GM23338 (cell line): ENCODE results near the gene TFIP11. TPM values are rescaled to one million over a fixed set of nuclear protein-coding genes. Genes with fewer than 3 reads are reported as not detected.

Experiments used
- ATAC-seq: fragments of 200-7000 bp; cut with Tn5 transposase; 3 replicates; pipeline ENCODE4 v1.9.1; 2020
- DNase-seq: peaks from one replicate; pipeline ENCODE4 v3.0.0-alpha.2; 2015; ENCODE audit warnings: low spot score
- H2AFZ ChIP-seq: fragments of 200-600 bp; sonication (generic); 2 replicates; pipeline ENCODE4 v1.8.0; 2016; ENCODE audit warnings: antibody characterized with exemption, mild to moderate bottlenecking, moderate library complexity
- H3F3A ChIP-seq: fragments of 200-600 bp; sonication (generic); replicated peaks from 2 replicates; pipeline ENCODE4 v1.8.0; 2017; ENCODE audit warnings: antibody characterized with exemption, mixed run types, low read depth
- H3K27ac ChIP-seq: fragments of 200-600 bp; sonication (generic); 2 replicates; pipeline ENCODE4 v1.6.1; 2016; ENCODE audit warnings: low read depth
- H3K27me3 ChIP-seq: fragments of 200-600 bp; sonication (generic); 2 replicates; pipeline ENCODE4 v1.8.0; 2016; ENCODE audit warnings: mild to moderate bottlenecking, mixed run types, moderate library complexity; ENCODE audit not compliant: insufficient read depth
- H3K36me3 ChIP-seq: fragments of 200-600 bp; sonication (generic); 2 replicates; pipeline ENCODE4 v1.8.0; 2016; ENCODE audit warnings: mild to moderate bottlenecking; ENCODE audit not compliant: insufficient read depth
- H3K4me1 ChIP-seq: fragments of 200-600 bp; sonication (generic); 2 replicates; pipeline ENCODE4 v1.8.0; 2016; ENCODE audit warnings: mild to moderate bottlenecking, moderate library complexity; ENCODE audit not compliant: insufficient read depth
- H3K4me2 ChIP-seq: fragments of 200-600 bp; sonication (generic); 2 replicates; pipeline ENCODE4 v1.7.1; 2017; ENCODE audit warnings: mixed run types
- H3K4me3 ChIP-seq: fragments of 200-600 bp; sonication (generic); 2 replicates; pipeline ENCODE4 v1.6.1; 2016; ENCODE audit warnings: mixed run types
- H3K79me2 ChIP-seq: fragments of 200-600 bp; sonication (generic); replicated peaks from 2 replicates; pipeline ENCODE4 v1.8.0; 2017; ENCODE audit warnings: mild to moderate bottlenecking; ENCODE audit not compliant: insufficient read depth
- H3K9me2 ChIP-seq: fragments of 200-600 bp; sonication (generic); 2 replicates; pipeline ENCODE4 v1.8.0; 2017; ENCODE audit not compliant: insufficient read depth
- H4K20me1 ChIP-seq: fragments of 200-600 bp; sonication (generic); replicated peaks from 2 replicates; pipeline ENCODE4 v1.8.0; 2017; ENCODE audit warnings: mild to moderate bottlenecking; ENCODE audit not compliant: insufficient read depth
- H3K27ac Mint-ChIP-seq: 2 replicates; pipeline ENCODE4 v1.8.0; 2020; ENCODE audit warnings: inconsistent platforms, mild to moderate bottlenecking, moderate library complexity, mixed read lengths
- H3K27me3 Mint-ChIP-seq: 3 replicates; pipeline ENCODE4 v1.8.0; 2022; ENCODE audit warnings: low read depth, mild to moderate bottlenecking, moderate library complexity, mixed read lengths, inconsistent platforms; ENCODE audit not compliant: insufficient read depth, poor library complexity
- H3K36me3 Mint-ChIP-seq: 3 replicates; pipeline ENCODE4 v1.8.0; 2021; ENCODE audit warnings: low read depth, mild to moderate bottlenecking, inconsistent platforms, moderate library complexity, mixed read lengths
- H3K4me1 Mint-ChIP-seq: 3 replicates; pipeline ENCODE4 v1.8.0; 2020; ENCODE audit warnings: mild to moderate bottlenecking, inconsistent platforms, mixed read lengths
- H3K4me3 Mint-ChIP-seq: 3 replicates; pipeline ENCODE4 v1.8.0; 2021; ENCODE audit warnings: moderate library complexity, mild to moderate bottlenecking, inconsistent platforms, mixed read lengths
- H3K9me3 Mint-ChIP-seq: 3 replicates; pipeline ENCODE4 v1.8.0; 2020; ENCODE audit warnings: moderate library complexity, mild to moderate bottlenecking, inconsistent platforms, mixed read lengths
- CREB1 ChIP-seq: fragments of 250-450 bp; sonication (Bioruptor Pico); IDR thresholded peaks from 2 replicates; pipeline ENCODE4 v1.5.0; 2020; ENCODE audit warnings: low read depth, mild to moderate bottlenecking, moderate library complexity
- EZH2 ChIP-seq: fragments of 200-600 bp; sonication (generic); IDR thresholded peaks from one replicate; pipeline ENCODE4 v1.8.0; 2017; ENCODE audit warnings: antibody characterized with exemption, mild to moderate bottlenecking, low read depth; ENCODE audit not compliant: unreplicated experiment
- EZH2phosphoT487 ChIP-seq: fragments of 200-600 bp; sonication (generic); IDR thresholded peaks from one replicate; pipeline ENCODE4 v1.8.1; 2018; ENCODE audit warnings: antibody characterized with exemption; ENCODE audit not compliant: unreplicated experiment
- JUNB ChIP-seq: IDR thresholded peaks from one replicate; pipeline ENCODE4 v1.6.1; 2016; ENCODE audit warnings: antibody characterized with exemption; ENCODE audit not compliant: unreplicated experiment
- NANOG ChIP-seq: IDR thresholded peaks from 2 replicates; pipeline ENCODE4 v1.6.1; 2016; ENCODE audit warnings: antibody characterized with exemption, borderline replicate concordance
- POLR2AphosphoS5 ChIP-seq: IDR thresholded peaks from 2 replicates; pipeline ENCODE4 v1.6.1; 2016; ENCODE audit warnings: antibody characterized with exemption, low read depth
- STAT1 ChIP-seq: IDR thresholded peaks from one replicate; pipeline ENCODE4 v1.6.1; 2016; ENCODE audit warnings: antibody characterized with exemption; ENCODE audit not compliant: unreplicated experiment
- ZNF114 ChIP-seq: fragments of 250-450 bp; sonication (Bioruptor Pico); IDR thresholded peaks from 2 replicates; pipeline ENCODE4 v1.5.0; 2020; ENCODE audit warnings: mild to moderate bottlenecking, moderate library complexity
- ZNF331 ChIP-seq: fragments of 250-450 bp; sonication (Bioruptor Pico); IDR thresholded peaks from 2 replicates; pipeline ENCODE4 v1.5.0; 2020; ENCODE audit warnings: low read depth, mild to moderate bottlenecking, moderate library complexity
- polyA plus RNA-seq: library from polyadenylated mRNA; unstranded; fragments of >200 nt; fragmentation: Nextera tagmentation; extraction: Ambion mirVana; gene quantifications from 2 replicates; pipeline ENCODE4 v1.2.1, GENCODE V29; 2016
- total RNA-seq: library from RNA; depleted of rRNA; stranded (reverse); fragments of >200 nt; shearing (Covaris generic); gene quantifications from 2 replicates; pipeline ENCODE4 v1.2.3, GENCODE V29; 2014
- TF ChIP-seq, protein P1 (sequence below): fragments of 250-450 bp; sonication (Bioruptor Pico); IDR thresholded peaks from 2 replicates; pipeline ENCODE4 v1.5.0; 2020; ENCODE audit warnings: mild to moderate bottlenecking, moderate library complexity
- TF ChIP-seq, protein P2 (sequence below): IDR thresholded peaks from one replicate; pipeline ENCODE4 v1.6.1; 2018; ENCODE audit warnings: antibody characterized with exemption; ENCODE audit not compliant: unreplicated experiment

TFIP11 gene
- total and polyA plus RNA-seq, 2 experiments from 2014 or later = 17.1 to 26.2 TPM

GRCh38 chr22:26544489-26544888, 32.2 kb upstream of the TFIP11 start:
- H3K79me2 ChIP-seq = peaks cover 62% of the 10 kb centered on the region
- H3K36me3 ChIP-seq = 0 out of 2 replicates have a peak, but pooled peaks cover 10% of the 10 kb centered on the region
- ATAC-seq (no peak), DNase-seq (no peak)
- H3K9me2 ChIP-seq = no peaks in the 10 kb centered on the region
- no peak overlapping the region for H3K4me2 ChIP-seq
- Mint-ChIP-seq H3K36me3 (peaks cover 29% of the 10 kb centered on the region), H3K4me1 (peaks cover 16% of the 10 kb centered on the region), H3K9me3 (no peaks in the 10 kb centered on the region), H3K4me3 (no peak overlapping the region), H3K27ac (no peak overlapping the region), H3K27me3 (peaks cover 10% of the 10 kb centered on the region)
- 0 out of 2 replicates have a peak overlapping the region, but pooled peaks have one; percentile 55 for H3K27ac ChIP-seq
- peaks cover 16% of the 10 kb centered on the region for H3K4me1 ChIP-seq
- no peak overlapping the region for H3K4me3 ChIP-seq
- H3F3A ChIP-seq = 0 out of 2 replicates have a peak, but pooled peaks cover 17% of the 10 kb centered on the region
- TF ChIP-seq, protein P1, sequence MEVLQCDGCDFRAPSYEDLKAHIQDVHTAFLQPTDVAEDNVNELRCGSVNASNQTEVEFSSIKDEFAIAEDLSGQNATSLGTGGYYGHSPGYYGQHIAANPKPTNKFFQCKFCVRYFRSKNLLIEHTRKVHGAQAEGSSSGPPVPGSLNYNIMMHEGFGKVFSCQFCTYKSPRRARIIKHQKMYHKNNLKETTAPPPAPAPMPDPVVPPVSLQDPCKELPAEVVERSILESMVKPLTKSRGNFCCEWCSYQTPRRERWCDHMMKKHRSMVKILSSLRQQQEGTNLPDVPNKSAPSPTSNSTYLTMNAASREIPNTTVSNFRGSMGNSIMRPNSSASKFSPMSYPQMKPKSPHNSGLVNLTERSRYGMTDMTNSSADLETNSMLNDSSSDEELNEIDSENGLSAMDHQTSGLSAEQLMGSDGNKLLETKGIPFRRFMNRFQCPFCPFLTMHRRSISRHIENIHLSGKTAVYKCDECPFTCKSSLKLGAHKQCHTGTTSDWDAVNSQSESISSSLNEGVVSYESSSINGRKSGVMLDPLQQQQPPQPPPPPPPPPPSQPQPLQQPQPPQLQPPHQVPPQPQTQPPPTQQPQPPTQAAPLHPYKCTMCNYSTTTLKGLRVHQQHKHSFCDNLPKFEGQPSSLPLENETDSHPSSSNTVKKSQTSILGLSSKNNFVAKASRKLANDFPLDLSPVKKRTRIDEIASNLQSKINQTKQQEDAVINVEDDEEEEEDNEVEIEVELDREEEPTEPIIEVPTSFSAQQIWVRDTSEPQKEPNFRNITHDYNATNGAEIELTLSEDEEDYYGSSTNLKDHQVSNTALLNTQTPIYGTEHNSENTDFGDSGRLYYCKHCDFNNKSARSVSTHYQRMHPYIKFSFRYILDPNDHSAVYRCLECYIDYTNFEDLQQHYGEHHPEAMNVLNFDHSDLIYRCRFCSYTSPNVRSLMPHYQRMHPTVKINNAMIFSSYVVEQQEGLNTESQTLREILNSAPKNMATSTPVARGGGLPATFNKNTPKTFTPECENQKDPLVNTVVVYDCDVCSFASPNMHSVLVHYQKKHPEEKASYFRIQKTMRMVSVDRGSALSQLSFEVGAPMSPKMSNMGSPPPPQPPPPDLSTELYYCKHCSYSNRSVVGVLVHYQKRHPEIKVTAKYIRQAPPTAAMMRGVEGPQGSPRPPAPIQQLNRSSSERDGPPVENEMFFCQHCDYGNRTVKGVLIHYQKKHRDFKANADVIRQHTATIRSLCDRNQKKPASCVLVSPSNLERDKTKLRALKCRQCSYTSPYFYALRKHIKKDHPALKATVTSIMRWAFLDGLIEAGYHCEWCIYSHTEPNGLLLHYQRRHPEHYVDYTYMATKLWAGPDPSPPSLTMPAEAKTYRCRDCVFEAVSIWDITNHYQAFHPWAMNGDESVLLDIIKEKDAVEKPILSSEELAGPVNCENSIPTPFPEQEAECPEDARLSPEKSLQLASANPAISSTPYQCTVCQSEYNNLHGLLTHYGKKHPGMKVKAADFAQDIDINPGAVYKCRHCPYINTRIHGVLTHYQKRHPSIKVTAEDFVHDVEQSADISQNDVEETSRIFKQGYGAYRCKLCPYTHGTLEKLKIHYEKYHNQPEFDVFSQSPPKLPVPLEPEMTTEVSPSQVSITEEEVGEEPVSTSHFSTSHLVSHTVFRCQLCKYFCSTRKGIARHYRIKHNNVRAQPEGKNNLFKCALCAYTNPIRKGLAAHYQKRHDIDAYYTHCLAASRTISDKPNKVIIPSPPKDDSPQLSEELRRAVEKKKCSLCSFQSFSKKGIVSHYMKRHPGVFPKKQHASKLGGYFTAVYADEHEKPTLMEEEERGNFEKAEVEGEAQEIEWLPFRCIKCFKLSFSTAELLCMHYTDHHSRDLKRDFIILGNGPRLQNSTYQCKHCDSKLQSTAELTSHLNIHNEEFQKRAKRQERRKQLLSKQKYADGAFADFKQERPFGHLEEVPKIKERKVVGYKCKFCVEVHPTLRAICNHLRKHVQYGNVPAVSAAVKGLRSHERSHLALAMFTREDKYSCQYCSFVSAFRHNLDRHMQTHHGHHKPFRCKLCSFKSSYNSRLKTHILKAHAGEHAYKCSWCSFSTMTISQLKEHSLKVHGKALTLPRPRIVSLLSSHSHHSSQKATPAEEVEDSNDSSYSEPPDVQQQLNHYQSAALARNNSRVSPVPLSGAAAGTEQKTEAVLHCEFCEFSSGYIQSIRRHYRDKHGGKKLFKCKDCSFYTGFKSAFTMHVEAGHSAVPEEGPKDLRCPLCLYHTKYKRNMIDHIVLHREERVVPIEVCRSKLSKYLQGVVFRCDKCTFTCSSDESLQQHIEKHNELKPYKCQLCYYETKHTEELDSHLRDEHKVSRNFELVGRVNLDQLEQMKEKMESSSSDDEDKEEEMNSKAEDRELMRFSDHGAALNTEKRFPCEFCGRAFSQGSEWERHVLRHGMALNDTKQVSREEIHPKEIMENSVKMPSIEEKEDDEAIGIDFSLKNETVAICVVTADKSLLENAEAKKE (CRISPR knock-in tag) = no peak
- TF ChIP-seq EZH2 = no peak
- TF ChIP-seq EZH2phosphoT487 = no peak
- no peak for TF ChIP-seq STAT1
- TF ChIP-seq ZNF331 (CRISPR knock-in tag) = no peak
- TF ChIP-seq, protein P2, sequence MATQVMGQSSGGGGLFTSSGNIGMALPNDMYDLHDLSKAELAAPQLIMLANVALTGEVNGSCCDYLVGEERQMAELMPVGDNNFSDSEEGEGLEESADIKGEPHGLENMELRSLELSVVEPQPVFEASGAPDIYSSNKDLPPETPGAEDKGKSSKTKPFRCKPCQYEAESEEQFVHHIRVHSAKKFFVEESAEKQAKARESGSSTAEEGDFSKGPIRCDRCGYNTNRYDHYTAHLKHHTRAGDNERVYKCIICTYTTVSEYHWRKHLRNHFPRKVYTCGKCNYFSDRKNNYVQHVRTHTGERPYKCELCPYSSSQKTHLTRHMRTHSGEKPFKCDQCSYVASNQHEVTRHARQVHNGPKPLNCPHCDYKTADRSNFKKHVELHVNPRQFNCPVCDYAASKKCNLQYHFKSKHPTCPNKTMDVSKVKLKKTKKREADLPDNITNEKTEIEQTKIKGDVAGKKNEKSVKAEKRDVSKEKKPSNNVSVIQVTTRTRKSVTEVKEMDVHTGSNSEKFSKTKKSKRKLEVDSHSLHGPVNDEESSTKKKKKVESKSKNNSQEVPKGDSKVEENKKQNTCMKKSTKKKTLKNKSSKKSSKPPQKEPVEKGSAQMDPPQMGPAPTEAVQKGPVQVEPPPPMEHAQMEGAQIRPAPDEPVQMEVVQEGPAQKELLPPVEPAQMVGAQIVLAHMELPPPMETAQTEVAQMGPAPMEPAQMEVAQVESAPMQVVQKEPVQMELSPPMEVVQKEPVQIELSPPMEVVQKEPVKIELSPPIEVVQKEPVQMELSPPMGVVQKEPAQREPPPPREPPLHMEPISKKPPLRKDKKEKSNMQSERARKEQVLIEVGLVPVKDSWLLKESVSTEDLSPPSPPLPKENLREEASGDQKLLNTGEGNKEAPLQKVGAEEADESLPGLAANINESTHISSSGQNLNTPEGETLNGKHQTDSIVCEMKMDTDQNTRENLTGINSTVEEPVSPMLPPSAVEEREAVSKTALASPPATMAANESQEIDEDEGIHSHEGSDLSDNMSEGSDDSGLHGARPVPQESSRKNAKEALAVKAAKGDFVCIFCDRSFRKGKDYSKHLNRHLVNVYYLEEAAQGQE = no peak
- TF ChIP-seq JUNB = no peak
- no peak for TF ChIP-seq NANOG
- TF ChIP-seq ZNF114 (CRISPR knock-in tag) = no peak
- no peak for TF ChIP-seq POLR2AphosphoS5
- no peak for TF ChIP-seq CREB1 (CRISPR knock-in tag)
- peaks cover 10% of the 10 kb centered on the region for H4K20me1 ChIP-seq
- H2AFZ ChIP-seq = no peak overlapping the region
- no peaks in the 10 kb centered on the region for H3K27me3 ChIP-seq
